GM18498 (cell line): ENCODE data around the gene TFF1.
A peak's percentile ranks its signal among the peaks of the same experiment; 100 is the strongest.

Experiments
- ATAC-seq: cut with Tn5 transposase; IDR thresholded peaks from one replicate; pipeline ENCODE4 v1.9.1; 2021; ENCODE audit warnings: mild to moderate bottlenecking, moderate library complexity; ENCODE audit not compliant: unreplicated experiment

Gene TFF1

DNA sequence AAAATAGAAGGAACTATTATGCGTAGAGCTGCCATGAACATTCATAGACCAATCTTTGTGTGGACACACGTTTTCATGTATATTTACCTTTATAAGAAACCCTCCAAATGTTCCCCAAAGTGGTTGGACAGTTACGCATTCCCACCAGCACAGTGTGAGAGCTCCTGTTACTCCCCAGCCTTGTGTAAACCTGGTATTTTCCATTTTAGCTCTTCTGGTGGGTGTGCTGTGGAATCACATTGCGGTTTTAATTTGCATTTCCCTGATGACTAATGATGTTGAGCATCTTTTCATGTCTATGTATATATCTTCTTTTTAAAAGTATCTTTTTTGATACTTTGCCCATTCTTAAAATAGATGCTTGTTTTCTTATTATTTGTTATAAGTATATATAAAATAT lies 34.2 kb upstream of the TFF1 start:
- ATAC-seq = no peak

DNA sequence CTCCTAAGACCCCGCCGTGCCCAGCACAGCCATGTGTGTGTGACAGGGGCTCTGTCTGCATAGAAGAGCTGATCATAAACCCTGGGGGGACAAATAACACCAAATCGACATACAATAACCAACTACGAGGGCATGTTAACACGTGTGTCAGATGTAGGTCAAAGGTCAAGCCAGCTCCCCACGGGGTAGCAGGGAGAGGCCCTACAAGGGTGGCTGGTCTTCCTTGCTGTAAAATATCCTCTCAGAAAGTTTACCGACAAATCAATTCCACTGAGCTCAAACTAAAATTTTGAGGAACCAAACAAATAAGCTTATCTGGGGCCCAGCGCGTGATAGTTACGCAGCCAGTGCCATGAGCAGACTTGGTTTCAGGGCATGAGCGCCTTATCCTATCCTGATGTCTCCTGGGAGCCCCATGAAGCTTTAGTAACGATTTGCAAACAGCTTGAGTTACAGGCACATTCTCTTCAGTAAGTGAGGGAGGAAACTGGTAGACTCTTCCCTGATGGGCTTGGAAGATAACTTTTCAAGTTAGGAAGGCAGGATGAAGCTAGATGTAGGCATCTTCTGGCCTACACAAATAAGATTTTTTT lies 32.2 kb upstream of the TFF1 start:
- no peak for ATAC-seq

GRCh38 chr21:42397746-42398394 lies 31.5 kb upstream of the TFF1 start:
- ATAC-seq = no peak

DNA sequence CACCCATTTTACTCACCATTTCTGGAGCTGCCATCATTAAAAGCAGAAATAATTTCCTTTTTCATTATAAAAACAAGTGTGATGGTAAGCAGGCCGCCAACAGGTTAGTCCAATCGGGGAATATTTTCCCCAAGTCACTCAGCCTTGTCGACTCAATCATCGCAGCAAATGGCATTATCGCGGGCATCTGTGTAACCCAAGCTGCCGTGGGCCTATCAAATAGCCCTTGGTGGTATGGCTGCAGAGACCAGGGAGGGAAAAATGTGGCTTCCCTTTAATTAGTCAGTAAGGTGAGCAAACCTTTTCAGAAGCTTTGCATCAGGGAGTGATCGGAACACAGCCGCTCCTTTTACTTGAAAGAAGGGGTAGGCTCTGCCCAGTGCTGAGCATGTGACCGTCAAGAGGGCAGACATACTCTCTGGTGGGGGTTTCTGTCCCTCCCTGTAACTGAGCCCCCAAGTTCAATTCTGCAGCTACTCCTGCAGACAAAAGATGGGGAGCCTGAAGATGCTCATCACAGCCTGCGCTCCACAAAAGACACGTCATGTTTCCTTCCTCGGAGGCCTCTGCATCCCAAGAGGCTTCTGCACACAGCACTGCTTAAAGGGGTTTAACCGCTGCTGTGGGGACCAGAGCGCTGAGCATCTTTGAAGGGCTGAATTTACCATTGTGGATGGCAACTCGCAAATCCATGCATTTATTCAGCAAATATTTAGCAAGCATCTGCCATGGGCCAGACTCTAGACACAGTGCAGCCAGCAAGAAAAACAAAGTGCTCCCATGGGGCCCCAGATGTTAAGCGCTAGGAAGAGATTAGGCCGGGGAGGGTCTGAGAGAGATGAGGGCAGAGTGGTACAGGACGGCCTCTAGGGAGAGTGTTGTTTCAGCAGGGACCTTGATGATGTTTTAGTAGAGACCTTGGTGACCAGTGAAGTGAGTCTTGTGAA lies 30.7 kb upstream of the TFF1 start:
- no peak for ATAC-seq

- ATAC-seq = no peak
Observed at GRCh38 chr21:42395905-42396651, 29.7 kb upstream of the TFF1 start, which contains the start of gene TMPRSS3. Gene TMPRSS3 (minus strand): TSS chr21:42396052. CDS start chr21:42395417, 635 bp downstream.

GRCh38 chr21:42395302-42395701 lies 29.0 kb upstream of the TFF1 start:
- no peak for ATAC-seq

GRCh38 chr21:42393443-42393950 lies 27.2 kb upstream of the TFF1 start:
- ATAC-seq = no peak

- peak; percentile 68 for ATAC-seq
Observed at GRCh38 chr21:42392731-42393442, 26.6 kb upstream of the TFF1 start.

DNA sequence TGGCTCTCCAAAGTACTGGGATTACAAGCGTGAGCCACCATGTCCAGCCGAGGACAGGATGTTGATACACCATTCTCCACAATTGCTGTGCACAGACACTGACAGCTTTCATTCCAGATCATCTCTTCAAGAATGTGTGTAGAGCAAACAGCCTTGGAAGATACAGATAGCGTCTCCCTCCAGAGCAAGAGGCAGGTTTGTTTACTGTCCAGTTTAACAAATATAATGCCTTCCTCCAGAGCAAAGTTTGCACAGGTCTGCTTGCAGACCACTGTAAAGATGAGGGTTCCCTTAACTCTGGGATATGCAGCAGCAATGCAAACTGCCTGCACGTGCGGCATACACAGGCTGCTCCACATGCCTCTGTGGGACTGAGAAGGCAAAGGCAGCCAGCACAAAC lies 25.0 kb upstream of the TFF1 start:
- ATAC-seq = no peak

DNA sequence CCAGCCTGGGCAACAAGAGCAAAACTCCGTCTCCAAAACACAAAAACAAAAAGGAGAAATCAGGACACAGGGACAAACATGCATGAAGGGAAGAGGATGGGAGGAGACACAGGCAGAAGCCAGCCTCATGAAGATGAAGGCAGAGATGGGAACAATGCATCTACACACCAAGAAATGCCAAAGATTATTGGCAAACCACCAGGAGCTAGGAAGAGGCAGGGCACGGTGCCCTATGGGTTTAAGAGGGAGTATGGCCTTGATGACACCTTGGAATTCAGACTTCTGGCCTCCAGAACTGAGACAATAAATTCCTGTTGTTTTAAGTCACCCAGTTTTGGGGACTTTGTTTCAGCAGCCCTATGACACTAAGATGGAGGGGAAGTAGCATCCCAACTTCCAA lies 24.4 kb upstream of the TFF1 start:
- no peak for ATAC-seq

DNA sequence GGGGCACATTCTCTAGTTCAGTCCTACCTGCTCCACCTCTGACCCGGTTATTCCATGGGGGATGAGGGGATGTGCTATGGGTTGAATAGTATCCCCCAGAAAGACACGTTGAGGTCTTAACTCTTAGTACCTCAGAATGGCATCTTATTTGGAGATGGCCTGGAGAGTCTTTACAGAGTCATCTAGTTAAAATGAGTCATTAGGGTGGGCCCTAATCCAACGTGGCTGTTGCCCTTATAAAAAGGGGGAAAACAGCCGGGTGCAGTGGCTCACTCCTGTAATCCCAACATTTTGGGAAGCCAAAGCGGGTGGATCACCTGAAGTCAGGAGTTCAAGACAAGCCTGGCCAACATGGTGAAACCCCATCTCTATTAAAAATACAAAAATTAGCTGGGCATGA lies 23.9 kb upstream of the TFF1 start:
- no peak for ATAC-seq

- no peak for ATAC-seq
Observed at GRCh38 chr21:42389449-42389835, 23.1 kb upstream of the TFF1 start.

- no peak for ATAC-seq
Observed at GRCh38 chr21:42388740-42389448, 22.6 kb upstream of the TFF1 start.

DNA sequence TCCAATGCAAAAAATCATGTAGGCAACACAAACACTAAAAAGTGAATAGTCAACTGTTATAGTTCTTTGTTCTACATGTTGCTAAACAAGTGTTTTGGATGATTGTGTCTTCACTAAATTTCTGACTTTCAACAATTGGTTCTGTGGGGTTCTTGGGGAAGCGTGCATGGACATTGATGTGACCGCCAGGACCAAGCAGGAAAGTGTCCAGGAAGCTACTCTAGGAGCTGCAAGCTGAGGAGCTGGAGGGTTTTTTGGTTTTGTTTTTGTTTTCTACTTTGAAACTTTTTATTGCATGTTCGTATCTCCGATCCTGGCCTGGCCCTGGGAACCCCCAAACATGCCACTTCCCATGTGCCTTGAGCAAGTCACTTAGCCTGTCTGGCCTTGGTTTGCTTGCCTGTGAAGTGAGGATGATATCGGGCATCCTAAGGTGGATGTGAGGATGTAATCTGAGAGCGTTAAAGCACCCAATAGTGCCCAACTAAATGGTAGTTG lies 21.6 kb upstream of the TFF1 start:
- no peak for ATAC-seq

GRCh38 chr21:42387164-42387563 lies 20.8 kb upstream of the TFF1 start:
- ATAC-seq = no peak

DNA sequence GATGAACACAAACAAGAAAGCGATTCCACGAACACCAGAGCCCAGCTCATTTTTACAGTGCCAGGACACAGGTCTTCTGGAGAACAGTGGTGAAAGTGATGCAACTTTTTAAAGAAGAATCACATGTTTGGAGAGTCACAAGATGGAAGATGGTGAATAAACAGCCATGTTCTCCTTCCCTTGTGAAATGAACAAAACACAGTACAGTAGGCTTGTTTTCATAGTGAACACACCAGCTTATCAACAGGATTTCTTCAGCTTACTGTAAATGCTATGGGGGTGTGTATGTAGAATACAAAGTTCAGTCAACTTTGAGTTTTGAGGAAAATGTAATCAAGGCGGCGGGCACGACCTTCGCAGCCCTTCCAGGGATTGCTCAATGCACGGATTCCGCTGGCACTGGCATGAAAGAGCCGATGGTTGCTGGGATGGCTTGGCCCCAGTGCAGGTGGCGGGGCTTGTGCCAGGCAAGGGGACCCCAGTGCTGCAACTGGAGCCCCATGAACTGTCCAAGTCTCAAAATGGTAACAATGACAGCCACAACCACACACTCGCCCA lies 19.8 kb upstream of the TFF1 start:
- no peak for ATAC-seq

DNA sequence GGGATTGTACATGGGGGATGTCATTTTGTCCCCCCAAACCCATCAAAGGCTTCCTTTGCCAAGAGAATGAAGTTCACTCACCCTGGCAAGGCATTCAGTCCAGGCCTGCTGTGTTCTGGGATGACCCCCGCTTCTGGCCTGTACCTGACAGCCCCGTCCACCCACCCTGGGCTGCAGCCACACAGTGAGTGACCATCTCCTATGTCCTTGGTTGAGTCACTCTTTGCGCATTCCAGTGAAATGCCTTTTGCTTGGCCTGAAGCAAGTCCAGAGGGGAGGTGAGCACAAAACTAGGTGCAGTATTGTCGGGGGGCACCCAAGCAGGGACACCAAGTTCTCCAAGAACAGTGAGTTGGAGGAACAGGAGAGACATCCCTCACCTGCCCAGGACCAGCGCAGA lies 19.3 kb upstream of the TFF1 start:
- ATAC-seq = no peak

- ATAC-seq = no peak
Observed at GRCh38 chr21:42384989-42385388, 18.7 kb upstream of the TFF1 start.
